HepG2 (cell line): ENCODE measurements around the gene FIBP. TPM values are rescaled to one million over a fixed set of nuclear protein-coding genes. Genes with fewer than 3 reads are reported as not detected.

Experiments
- AGO1 ChIP-seq: fragments of 200-400 bp; formaldehyde crosslinking; IDR thresholded peaks from 2 replicates; pipeline ENCODE4 v1.6.1; 2017; ENCODE audit warnings: mild to moderate bottlenecking, low read depth, low read length, moderate library complexity; ENCODE audit not compliant: poor library complexity, severe bottlenecking
- CREM ChIP-seq, 2 experiments: sonication (generic) in 1 of 2; formaldehyde crosslinking in 1 of 2; IDR thresholded peaks; 2 replicates each; pipeline versions ENCODE4 v1.4.0 to v1.6.1; 2016 to 2020; ENCODE audit warnings: antibody characterized with exemption in 1 of 2, mild to moderate bottlenecking in 1 of 2, missing genetic modification reagents in 1 of 2
- ETV6 ChIP-seq: sonication (generic); formaldehyde crosslinking; conservative IDR thresholded peaks from 2 replicates; pipeline ENCODE4 v1.4.0; 2020; ENCODE audit warnings: missing genetic modification reagents
- GABPB1 ChIP-seq: IDR thresholded peaks from 2 replicates; pipeline ENCODE4 v1.6.1; 2016; ENCODE audit warnings: mild to moderate bottlenecking, missing genetic modification reagents, moderate library complexity, missing compliant biosample characterization
- HOXD1 ChIP-seq: sonication (generic); formaldehyde crosslinking; IDR thresholded peaks from 2 replicates; pipeline ENCODE4 v1.5.0; 2020; ENCODE audit warnings: missing genetic modification reagents
- KDM4B ChIP-seq: sonication (generic); formaldehyde crosslinking; IDR thresholded peaks from 2 replicates; pipeline ENCODE4 v1.4.0; 2020; ENCODE audit warnings: missing genetic modification reagents
- MAFG ChIP-seq: sonication (generic); formaldehyde crosslinking; IDR thresholded peaks from 2 replicates; pipeline ENCODE4 v1.5.1; 2020; ENCODE audit warnings: mild to moderate bottlenecking, missing genetic modification reagents
- PRMT3 ChIP-seq: sonication (generic); formaldehyde crosslinking; IDR thresholded peaks from 2 replicates; pipeline ENCODE4 v1.8.1; 2022; ENCODE audit warnings: low read depth, mild to moderate bottlenecking, moderate library complexity, missing genetic modification reagents, borderline replicate concordance
- RARG ChIP-seq: sonication (generic); formaldehyde crosslinking; IDR thresholded peaks from 2 replicates; pipeline ENCODE4 v1.4.0; 2020; ENCODE audit warnings: low read depth, mild to moderate bottlenecking, missing genetic modification reagents
- SALL1 ChIP-seq: sonication (generic); formaldehyde crosslinking; IDR thresholded peaks from 2 replicates; pipeline ENCODE4 v1.8.0; 2022; ENCODE audit warnings: mild to moderate bottlenecking, missing genetic modification reagents
- SIN3A ChIP-seq: IDR thresholded peaks from 2 replicates; pipeline ENCODE4 v1.6.1; 2011; ENCODE audit warnings: low read depth, mild to moderate bottlenecking, control low read depth, low read length, borderline replicate concordance
- TOE1 ChIP-seq: sonication (generic); formaldehyde crosslinking; IDR thresholded peaks from 2 replicates; pipeline ENCODE4 v1.4.0; 2020; ENCODE audit warnings: mild to moderate bottlenecking, missing genetic modification reagents
- ZNF180 ChIP-seq: sonication (generic); formaldehyde crosslinking; IDR thresholded peaks from 2 replicates; pipeline ENCODE4 v1.4.0; 2020; ENCODE audit warnings: low read depth, missing genetic modification reagents, borderline replicate concordance
- ZNF468 ChIP-seq: sonication (generic); formaldehyde crosslinking; IDR thresholded peaks from 2 replicates; pipeline ENCODE4 v1.8.0; 2022; ENCODE audit warnings: mild to moderate bottlenecking, moderate library complexity, missing genetic modification reagents
- ZNF772 ChIP-seq: sonication (generic); formaldehyde crosslinking; IDR thresholded peaks from 2 replicates; pipeline ENCODE4 v1.5.0; 2020; ENCODE audit warnings: mild to moderate bottlenecking, missing genetic modification reagents
- ZSCAN12 ChIP-seq: sonication (generic); formaldehyde crosslinking; IDR thresholded peaks from 2 replicates; pipeline ENCODE4 v1.9.0; 2021; ENCODE audit warnings: mild to moderate bottlenecking, missing genetic modification reagents
- polyA plus RNA-seq, 8 experiments: library from polyadenylated mRNA; depleted of rRNA in 3 of 8; stranded (reverse) in 7 of 8; unstranded in 1 of 8; fragments of >200 nt; fragmentation: Illumina TruSeq in 4 of 8; extraction: Trizol in 4 of 8; gene quantifications; 2 replicates each; pipeline versions ENCODE4 v1.2.1 to v1.2.3, GENCODE V29; 2011 to 2016; ENCODE audit warnings: low read depth in 4 of 8, missing spikeins in 1 of 8, mixed read lengths in 1 of 8; ENCODE audit not compliant: insufficient read depth in 1 of 8
- total RNA-seq, 5 experiments: library from RNA; depleted of rRNA; stranded (reverse); fragments of >200 nt; fragmentation: Illumina TruSeq; extraction: Trizol; gene quantifications; 2 replicates each; pipeline ENCODE4 v1.2.3, GENCODE V29; 2016; ENCODE audit warnings: low read depth in 1 of 5
- TF ChIP-seq, protein P1 (sequence below): sonication (generic); formaldehyde crosslinking; IDR thresholded peaks from 2 replicates; pipeline ENCODE4 v1.4.0; 2020; ENCODE audit warnings: missing genetic modification reagents
- TF ChIP-seq, protein P2 (sequence below): sonication (generic); formaldehyde crosslinking; IDR thresholded peaks from 2 replicates; pipeline ENCODE4 v1.4.0; 2020; ENCODE audit warnings: missing genetic modification reagents
- TF ChIP-seq, protein P3 (sequence below): sonication (generic); formaldehyde crosslinking; IDR thresholded peaks from 2 replicates; pipeline ENCODE4 v1.5.1; 2020; ENCODE audit warnings: mild to moderate bottlenecking, moderate library complexity, missing genetic modification reagents

FIBP gene
- total and polyA plus RNA-seq, 2 of the 13 experiments (the other 11 are each of a cell fraction or from before 2014, with no cell fraction given): 42.9 to 62.1 TPM

DNA sequence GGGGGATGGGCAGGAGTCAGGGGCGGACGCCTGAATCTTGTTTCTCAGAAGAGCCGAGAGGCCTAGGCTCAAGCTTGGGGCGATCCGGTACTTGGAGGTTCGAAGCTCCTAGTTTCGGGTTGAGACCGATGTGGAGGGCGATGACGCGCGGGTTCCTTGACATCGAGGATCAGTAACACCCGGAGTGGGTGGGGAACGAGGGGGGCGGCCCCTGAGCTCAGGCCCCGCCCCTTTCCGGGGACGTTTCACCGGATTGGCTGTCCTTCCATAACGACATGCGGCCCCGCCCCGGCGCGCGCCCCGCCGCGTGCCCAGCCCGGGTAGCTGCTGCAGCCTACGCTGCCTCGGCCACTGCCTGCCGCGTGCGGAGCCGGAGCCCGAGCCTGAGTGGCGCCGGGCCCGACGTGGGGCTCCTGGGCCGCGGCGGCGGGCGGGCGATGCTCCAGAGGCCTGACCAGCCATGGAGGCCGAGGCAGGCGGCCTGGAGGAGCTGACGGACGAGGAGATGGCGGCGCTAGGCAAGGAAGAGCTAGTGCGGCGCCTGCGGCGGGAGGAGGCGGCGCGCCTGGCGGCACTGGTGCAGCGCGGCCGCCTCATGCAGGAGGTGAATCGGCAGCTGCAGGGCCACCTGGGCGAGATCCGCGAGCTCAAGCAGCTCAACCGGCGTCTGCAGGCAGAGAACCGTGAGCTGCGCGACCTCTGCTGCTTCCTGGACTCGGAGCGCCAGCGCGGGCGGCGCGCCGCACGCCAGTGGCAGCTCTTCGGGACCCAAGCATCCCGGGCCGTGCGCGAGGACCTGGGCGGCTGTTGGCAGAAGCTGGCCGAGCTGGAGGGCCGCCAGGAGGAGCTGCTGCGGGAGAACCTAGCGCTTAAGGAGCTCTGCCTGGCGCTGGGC, 2.3 kb upstream of the FIBP start, which contains the start of gene CCDC85B (continued):
- TF ChIP-seq, protein P1, sequence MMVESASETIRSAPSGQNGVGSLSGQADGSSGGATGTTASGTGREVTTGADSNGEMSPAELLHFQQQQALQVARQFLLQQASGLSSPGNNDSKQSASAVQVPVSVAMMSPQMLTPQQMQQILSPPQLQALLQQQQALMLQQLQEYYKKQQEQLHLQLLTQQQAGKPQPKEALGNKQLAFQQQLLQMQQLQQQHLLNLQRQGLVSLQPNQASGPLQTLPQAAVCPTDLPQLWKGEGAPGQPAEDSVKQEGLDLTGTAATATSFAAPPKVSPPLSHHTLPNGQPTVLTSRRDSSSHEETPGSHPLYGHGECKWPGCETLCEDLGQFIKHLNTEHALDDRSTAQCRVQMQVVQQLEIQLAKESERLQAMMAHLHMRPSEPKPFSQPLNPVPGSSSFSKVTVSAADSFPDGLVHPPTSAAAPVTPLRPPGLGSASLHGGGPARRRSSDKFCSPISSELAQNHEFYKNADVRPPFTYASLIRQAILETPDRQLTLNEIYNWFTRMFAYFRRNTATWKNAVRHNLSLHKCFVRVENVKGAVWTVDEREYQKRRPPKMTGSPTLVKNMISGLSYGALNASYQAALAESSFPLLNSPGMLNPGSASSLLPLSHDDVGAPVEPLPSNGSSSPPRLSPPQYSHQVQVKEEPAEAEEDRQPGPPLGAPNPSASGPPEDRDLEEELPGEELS: 0 out of 2 replicates have a peak, but pooled peaks have one; percentile 19
- TF ChIP-seq CREM (IDR thresholded peaks at IDR 0.05): peak; percentile 32; the same call in 1 of the 2 replicates
- TF ChIP-seq CREM (CRISPR knock-in tag; IDR thresholded peaks at IDR 0.05): no peak
- TF ChIP-seq ETV6 (CRISPR knock-in tag): 0 out of 2 replicates have a peak, but pooled peaks have one; percentile 24
- TF ChIP-seq MAFG (CRISPR knock-in tag): no peak
- peak; percentile 68 for TF ChIP-seq GABPB1 (CRISPR knock-in tag)
- no peak for TF ChIP-seq ZNF468 (CRISPR knock-in tag)
- TF ChIP-seq SIN3A: peak; percentile 49; the same call in 1 of the 2 replicates
- TF ChIP-seq HOXD1 (CRISPR knock-in tag): 0 out of 2 replicates have a peak, but pooled peaks have one; percentile 20
- peak; percentile 53; the same call in 1 of the 2 replicates for TF ChIP-seq ZNF772 (CRISPR knock-in tag)
- TF ChIP-seq, protein P2, sequence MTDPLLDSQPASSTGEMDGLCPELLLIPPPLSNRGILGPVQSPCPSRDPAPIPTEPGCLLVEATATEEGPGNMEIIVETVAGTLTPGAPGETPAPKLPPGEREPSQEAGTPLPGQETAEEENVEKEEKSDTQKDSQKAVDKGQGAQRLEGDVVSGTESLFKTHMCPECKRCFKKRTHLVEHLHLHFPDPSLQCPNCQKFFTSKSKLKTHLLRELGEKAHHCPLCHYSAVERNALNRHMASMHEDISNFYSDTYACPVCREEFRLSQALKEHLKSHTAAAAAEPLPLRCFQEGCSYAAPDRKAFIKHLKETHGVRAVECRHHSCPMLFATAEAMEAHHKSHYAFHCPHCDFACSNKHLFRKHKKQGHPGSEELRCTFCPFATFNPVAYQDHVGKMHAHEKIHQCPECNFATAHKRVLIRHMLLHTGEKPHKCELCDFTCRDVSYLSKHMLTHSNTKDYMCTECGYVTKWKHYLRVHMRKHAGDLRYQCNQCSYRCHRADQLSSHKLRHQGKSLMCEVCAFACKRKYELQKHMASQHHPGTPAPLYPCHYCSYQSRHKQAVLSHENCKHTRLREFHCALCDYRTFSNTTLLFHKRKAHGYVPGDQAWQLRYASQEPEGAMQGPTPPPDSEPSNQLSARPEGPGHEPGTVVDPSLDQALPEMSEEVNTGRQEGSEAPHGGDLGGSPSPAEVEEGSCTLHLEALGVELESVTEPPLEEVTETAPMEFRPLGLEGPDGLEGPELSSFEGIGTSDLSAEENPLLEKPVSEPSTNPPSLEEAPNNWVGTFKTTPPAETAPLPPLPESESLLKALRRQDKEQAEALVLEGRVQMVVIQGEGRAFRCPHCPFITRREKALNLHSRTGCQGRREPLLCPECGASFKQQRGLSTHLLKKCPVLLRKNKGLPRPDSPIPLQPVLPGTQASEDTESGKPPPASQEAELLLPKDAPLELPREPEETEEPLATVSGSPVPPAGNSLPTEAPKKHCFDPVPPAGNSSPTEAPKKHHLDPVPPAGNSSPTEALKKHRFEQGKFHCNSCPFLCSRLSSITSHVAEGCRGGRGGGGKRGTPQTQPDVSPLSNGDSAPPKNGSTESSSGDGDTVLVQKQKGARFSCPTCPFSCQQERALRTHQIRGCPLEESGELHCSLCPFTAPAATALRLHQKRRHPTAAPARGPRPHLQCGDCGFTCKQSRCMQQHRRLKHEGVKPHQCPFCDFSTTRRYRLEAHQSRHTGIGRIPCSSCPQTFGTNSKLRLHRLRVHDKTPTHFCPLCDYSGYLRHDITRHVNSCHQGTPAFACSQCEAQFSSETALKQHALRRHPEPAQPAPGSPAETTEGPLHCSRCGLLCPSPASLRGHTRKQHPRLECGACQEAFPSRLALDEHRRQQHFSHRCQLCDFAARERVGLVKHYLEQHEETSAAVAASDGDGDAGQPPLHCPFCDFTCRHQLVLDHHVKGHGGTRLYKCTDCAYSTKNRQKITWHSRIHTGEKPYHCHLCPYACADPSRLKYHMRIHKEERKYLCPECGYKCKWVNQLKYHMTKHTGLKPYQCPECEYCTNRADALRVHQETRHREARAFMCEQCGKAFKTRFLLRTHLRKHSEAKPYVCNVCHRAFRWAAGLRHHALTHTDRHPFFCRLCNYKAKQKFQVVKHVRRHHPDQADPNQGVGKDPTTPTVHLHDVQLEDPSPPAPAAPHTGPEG: peak; percentile 83
- TF ChIP-seq PRMT3 (CRISPR knock-in tag): peak; percentile 77
- no peak for TF ChIP-seq KDM4B (CRISPR knock-in tag)
- TF ChIP-seq ZSCAN12 (CRISPR knock-in tag): peak; percentile 92
- no peak for TF ChIP-seq TOE1 (CRISPR knock-in tag)
- TF ChIP-seq AGO1: peak; percentile 99
- TF ChIP-seq, protein P3, sequence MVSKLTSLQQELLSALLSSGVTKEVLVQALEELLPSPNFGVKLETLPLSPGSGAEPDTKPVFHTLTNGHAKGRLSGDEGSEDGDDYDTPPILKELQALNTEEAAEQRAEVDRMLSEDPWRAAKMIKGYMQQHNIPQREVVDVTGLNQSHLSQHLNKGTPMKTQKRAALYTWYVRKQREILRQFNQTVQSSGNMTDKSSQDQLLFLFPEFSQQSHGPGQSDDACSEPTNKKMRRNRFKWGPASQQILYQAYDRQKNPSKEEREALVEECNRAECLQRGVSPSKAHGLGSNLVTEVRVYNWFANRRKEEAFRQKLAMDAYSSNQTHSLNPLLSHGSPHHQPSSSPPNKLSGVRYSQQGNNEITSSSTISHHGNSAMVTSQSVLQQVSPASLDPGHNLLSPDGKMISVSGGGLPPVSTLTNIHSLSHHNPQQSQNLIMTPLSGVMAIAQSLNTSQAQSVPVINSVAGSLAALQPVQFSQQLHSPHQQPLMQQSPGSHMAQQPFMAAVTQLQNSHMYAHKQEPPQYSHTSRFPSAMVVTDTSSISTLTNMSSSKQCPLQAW (CRISPR knock-in tag): peak; percentile 11; the same call in 1 of the 2 replicates
- peak; percentile 90 for TF ChIP-seq SALL1
- no peak for TF ChIP-seq ZNF180 (CRISPR knock-in tag)
- TF ChIP-seq RARG: no peak
